Posterior cingulate gyrus (tissue), 11 donors: ENCODE measurements around the gene NEK7.

Source experiments
- DNase-seq, 10 donors: peaks; one replicate each; pipeline versions ENCODE4 v3.0.0 to v3.0.0-alpha.2; 2020 to 2021; ENCODE audit warnings: mixed read lengths in 3 of 10
- intact Hi-C: fragments of 100-400 bp; cut with DNase I; formaldehyde crosslinking; loops from one replicate; pipeline ENCODE4 v1.15.1; 2023

Gene NEK7

GRCh38 chr1:198328458-198329032 lies 171.7 kb downstream of the NEK7 start:
- intact Hi-C loops = no loop called here
- DNase-seq = no peak

GRCh38 chr1:198330982-198331615 lies 174.3 kb downstream of the NEK7 start:
- intact Hi-C loops = no loop called here
- DNase-seq = no peak

GRCh38 chr1:198333744-198334143 lies 176.9 kb downstream of the NEK7 start:
- DNase-seq = no peak
- intact Hi-C loops = loop anchor here (1.0 kb wide), 1 partner anchor 15 kb away; no protein-coding TSS in a partner anchor

GRCh38 chr1:198335663-198336062 lies 178.9 kb downstream of the NEK7 start:
- intact Hi-C loops = no loop called here
- no peak for DNase-seq

- intact Hi-C loops = no loop called here
- DNase-seq = no peak
These were observed 181.1 kb downstream of the NEK7 start for GRCh38 chr1:198337886-198338285.

- DNase-seq = no peak
- intact Hi-C loops = no loop called here
These were observed 183.3 kb downstream of the NEK7 start for GRCh38 chr1:198340139-198340538.

- DNase-seq = no peak
- intact Hi-C loops = no loop called here
These were observed 189.4 kb downstream of the NEK7 start for GRCh38 chr1:198346178-198346577.

GRCh38 chr1:198350456-198350855 lies 193.7 kb downstream of the NEK7 start:
- intact Hi-C loops = no loop called here

GRCh38 chr1:198352975-198353695 lies 196.3 kb downstream of the NEK7 start:
- DNase-seq = no peak
- intact Hi-C loops = no loop called here

More at GRCh38 chr1:198350456-198350855, 193.7 kb downstream of the NEK7 start:
- DNase-seq = no peak

- no peak for DNase-seq
- intact Hi-C loops = no loop called here
These were observed 201.1 kb downstream of the NEK7 start for GRCh38 chr1:198357937-198358336.

GRCh38 chr1:198359024-198359653 lies 202.3 kb downstream of the NEK7 start:
- intact Hi-C loops = loop anchor here (1.0 kb wide), 1 partner anchor 271 kb away; no protein-coding TSS in a partner anchor
- DNase-seq = no peak

GRCh38 chr1:198360208-198360729 lies 203.5 kb downstream of the NEK7 start:
- intact Hi-C loops = no loop called here
- DNase-seq = no peak

GRCh38 chr1:198361237-198361767 lies 204.5 kb downstream of the NEK7 start:
- intact Hi-C loops = no loop called here
- DNase-seq = no peak

- intact Hi-C loops = no loop called here
- no peak for DNase-seq
These were observed 206.9 kb downstream of the NEK7 start for GRCh38 chr1:198363625-198364151.

- no peak for DNase-seq
- intact Hi-C loops = no loop called here
These were observed 207.7 kb downstream of the NEK7 start for GRCh38 chr1:198364471-198364870.

GRCh38 chr1:198367296-198367695 lies 210.5 kb downstream of the NEK7 start:
- intact Hi-C loops = no loop called here
- DNase-seq = no peak

- intact Hi-C loops = no loop called here
- DNase-seq = no peak
These were observed 214.2 kb downstream of the NEK7 start for GRCh38 chr1:198370996-198371395.
